ENCODE measurements around the gene VWA8. TPM values are rescaled to one million over a fixed set of nuclear protein-coding genes. Genes with fewer than 3 reads are reported as not detected.
"Not testable (repeated sequence)": the region's sequence is repeated elsewhere in the genome, so short reads cannot be mapped to it uniquely, and the experiment has no call there.

VWA8 gene
- total RNA-seq, 1 donor from 2014 or later = 12.2 TPM

DNA sequence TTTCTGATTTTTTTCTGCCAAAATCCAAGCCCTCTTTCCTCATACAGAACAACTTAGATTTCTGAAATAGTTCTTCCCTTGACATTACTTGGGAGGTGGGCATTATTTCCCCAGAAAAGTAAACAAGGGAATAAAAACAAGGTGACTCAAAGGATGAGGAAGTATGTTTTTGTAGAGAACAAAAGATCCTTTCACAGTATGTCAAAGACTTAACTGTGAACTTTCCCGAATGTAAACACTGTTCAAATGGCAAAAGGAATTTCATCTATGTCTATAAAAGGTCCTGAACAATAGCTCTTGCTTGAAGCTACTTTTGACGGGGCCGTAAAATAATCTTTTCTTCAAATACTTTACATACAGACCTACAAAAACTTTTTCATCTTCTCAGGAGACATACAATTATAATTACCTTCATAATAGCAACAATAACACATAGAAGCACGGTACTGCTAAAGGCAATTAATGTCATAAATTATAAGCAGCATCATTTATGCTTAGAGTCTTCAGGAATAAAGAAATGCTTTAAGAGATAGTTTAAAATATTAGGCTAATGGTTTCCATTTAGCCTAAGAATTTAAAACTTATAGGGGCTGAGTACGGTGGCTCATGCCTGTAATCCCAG, 312.5 kb downstream of the VWA8 start:
- no peaks in the 10 kb centered on the region for H3K27me3 Mint-ChIP-seq (ENCODE audit: low read depth)
- peaks cover 32% of the 10 kb centered on the region for H3K4me1 Mint-ChIP-seq (ENCODE audit: low read depth)
- DNase-seq (ENCODE audit: low spot score) = no peak
- H3K4me3 Mint-ChIP-seq (ENCODE audit: unreplicated experiment) = no peak overlapping the region
- no peaks in the 10 kb centered on the region for H3K9me3 Mint-ChIP-seq (ENCODE audit: low read depth)
- TF ChIP-seq, protein P1, sequence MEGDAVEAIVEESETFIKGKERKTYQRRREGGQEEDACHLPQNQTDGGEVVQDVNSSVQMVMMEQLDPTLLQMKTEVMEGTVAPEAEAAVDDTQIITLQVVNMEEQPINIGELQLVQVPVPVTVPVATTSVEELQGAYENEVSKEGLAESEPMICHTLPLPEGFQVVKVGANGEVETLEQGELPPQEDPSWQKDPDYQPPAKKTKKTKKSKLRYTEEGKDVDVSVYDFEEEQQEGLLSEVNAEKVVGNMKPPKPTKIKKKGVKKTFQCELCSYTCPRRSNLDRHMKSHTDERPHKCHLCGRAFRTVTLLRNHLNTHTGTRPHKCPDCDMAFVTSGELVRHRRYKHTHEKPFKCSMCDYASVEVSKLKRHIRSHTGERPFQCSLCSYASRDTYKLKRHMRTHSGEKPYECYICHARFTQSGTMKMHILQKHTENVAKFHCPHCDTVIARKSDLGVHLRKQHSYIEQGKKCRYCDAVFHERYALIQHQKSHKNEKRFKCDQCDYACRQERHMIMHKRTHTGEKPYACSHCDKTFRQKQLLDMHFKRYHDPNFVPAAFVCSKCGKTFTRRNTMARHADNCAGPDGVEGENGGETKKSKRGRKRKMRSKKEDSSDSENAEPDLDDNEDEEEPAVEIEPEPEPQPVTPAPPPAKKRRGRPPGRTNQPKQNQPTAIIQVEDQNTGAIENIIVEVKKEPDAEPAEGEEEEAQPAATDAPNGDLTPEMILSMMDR (IDR thresholded peaks at IDR 0.05) = no peak
- no peaks in the 10 kb centered on the region for H3K36me3 Mint-ChIP-seq (ENCODE audit: low read depth)
- peak overlapping the region; percentile 28 for H3K27ac Mint-ChIP-seq (ENCODE audit: unreplicated experiment)

DNA sequence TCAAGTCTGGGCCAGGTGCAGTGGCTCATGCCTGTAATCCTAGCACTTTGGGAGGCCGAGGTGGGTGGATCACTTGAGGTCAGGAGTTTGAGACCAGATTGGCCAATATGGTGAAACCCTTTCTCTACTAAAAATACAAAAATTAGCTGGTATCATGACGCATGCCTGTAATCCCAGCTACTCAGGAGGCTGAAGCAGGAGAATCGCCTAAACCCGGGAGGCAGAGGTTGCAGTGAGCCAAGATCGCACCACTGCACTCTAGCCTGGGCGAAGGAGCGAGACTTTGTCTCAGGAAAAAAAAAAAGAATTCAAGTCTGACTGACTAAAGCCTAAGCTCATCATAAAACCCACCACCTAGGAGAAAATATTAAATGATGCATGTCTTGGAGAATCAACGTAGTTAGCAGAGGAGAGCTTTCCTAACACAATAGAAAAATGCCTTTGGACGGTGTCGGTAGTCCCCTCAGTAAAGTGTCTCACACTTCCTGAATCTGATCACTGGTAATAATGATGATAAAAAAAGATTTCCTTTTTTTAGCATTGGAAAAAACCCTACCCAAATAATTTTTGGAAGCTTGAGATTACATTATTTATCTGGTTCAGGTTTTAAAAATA, 313.1 kb downstream of the VWA8 start:
- H3K4me1 Mint-ChIP-seq (ENCODE audit: low read depth) = peaks cover 32% of the 10 kb centered on the region
- H3K27ac Mint-ChIP-seq (ENCODE audit: unreplicated experiment); H3K9me3 Mint-ChIP-seq (ENCODE audit: low read depth); H3K4me3 Mint-ChIP-seq (ENCODE audit: unreplicated experiment); H3K36me3 Mint-ChIP-seq (ENCODE audit: low read depth); H3K27me3 Mint-ChIP-seq (ENCODE audit: low read depth); DNase-seq (ENCODE audit: low spot score): not testable (repeated sequence)

- no peak for DNase-seq (ENCODE audit: low spot score)
- Mint-ChIP-seq H3K4me3 (ENCODE audit: unreplicated experiment) (no peak overlapping the region), H3K4me1 (ENCODE audit: low read depth) (peaks cover 29% of the 10 kb centered on the region), H3K27me3 (ENCODE audit: low read depth) (no peaks in the 10 kb centered on the region), H3K27ac (ENCODE audit: unreplicated experiment) (peak overlapping the region; percentile 82), H3K9me3 (ENCODE audit: low read depth) (no peaks in the 10 kb centered on the region), H3K36me3 (ENCODE audit: low read depth) (peaks cover 2% of the 10 kb centered on the region)
- TF ChIP-seq, protein P1 (IDR thresholded peaks at IDR 0.05) = no peak
These were observed 315.6 kb downstream of the VWA8 start for GRCh38 chr13:41645331-41645730.

GRCh38 chr13:41644742-41645141, 316.2 kb downstream of the VWA8 start:
- no peaks in the 10 kb centered on the region for H3K27me3 Mint-ChIP-seq (ENCODE audit: low read depth)

DNA sequence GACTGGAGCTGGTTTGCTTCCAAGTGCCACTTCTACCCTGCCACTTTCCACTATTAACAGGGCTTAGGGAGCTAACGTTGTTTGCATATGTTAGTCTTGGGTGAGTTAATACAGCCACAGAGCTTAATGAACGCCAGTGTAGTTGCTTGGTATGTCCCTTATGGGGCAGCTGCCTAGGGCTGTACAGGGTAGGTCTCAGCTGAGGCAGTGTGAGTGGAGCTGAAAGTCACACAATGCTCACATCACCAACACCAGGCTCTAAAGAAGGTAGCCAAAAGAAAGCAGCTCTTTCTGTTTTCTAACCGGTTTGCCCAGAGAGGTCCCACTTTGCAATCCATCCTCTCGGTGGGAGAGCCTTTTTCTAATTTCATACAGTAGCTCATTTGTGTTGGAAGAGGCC, 317.4 kb downstream of the VWA8 start:
- Mint-ChIP-seq H3K4me1 (ENCODE audit: low read depth) (peaks cover 31% of the 10 kb centered on the region), H3K36me3 (ENCODE audit: low read depth) (peaks cover 4% of the 10 kb centered on the region), H3K4me3 (ENCODE audit: unreplicated experiment) (no peak overlapping the region), H3K9me3 (ENCODE audit: low read depth) (no peaks in the 10 kb centered on the region), H3K27me3 (ENCODE audit: low read depth) (no peaks in the 10 kb centered on the region), H3K27ac (ENCODE audit: unreplicated experiment) (no peak overlapping the region)
- DNase-seq (ENCODE audit: low spot score) = no peak
- TF ChIP-seq, protein P1 (IDR thresholded peaks at IDR 0.05) = no peak

More at GRCh38 chr13:41644742-41645141, 316.2 kb downstream of the VWA8 start:
- H3K27ac Mint-ChIP-seq (ENCODE audit: unreplicated experiment) = peak overlapping the region; percentile 82
- H3K36me3 Mint-ChIP-seq (ENCODE audit: low read depth) = peaks cover 2% of the 10 kb centered on the region
- H3K9me3 Mint-ChIP-seq (ENCODE audit: low read depth) = no peaks in the 10 kb centered on the region
- TF ChIP-seq, protein P1 (IDR thresholded peaks at IDR 0.05) = no peak
- no peak for DNase-seq (ENCODE audit: low spot score)
- H3K4me3 Mint-ChIP-seq (ENCODE audit: unreplicated experiment) = no peak overlapping the region
- H3K4me1 Mint-ChIP-seq (ENCODE audit: low read depth) = peaks cover 32% of the 10 kb centered on the region

- Mint-ChIP-seq H3K9me3 (ENCODE audit: low read depth) (no peaks in the 10 kb centered on the region), H3K36me3 (ENCODE audit: low read depth) (peaks cover 7% of the 10 kb centered on the region), H3K27me3 (ENCODE audit: low read depth) (no peaks in the 10 kb centered on the region), H3K4me3 (ENCODE audit: unreplicated experiment) (no peak overlapping the region), H3K4me1 (ENCODE audit: low read depth) (peaks cover 21% of the 10 kb centered on the region), H3K27ac (ENCODE audit: unreplicated experiment) (no peak overlapping the region)
- DNase-seq (ENCODE audit: low spot score) = no peak
- TF ChIP-seq, protein P1 (IDR thresholded peaks at IDR 0.05) = no peak
These were observed 318.9 kb downstream of the VWA8 start for GRCh38 chr13:41641961-41642360.
